Lower leg skin (tissue), 3 donors: Measurements from ENCODE around the gene ABHD18.

Source experiments
- POLR2A ChIP-seq, 2 donors: fragments of 450-650 bp; IDR thresholded peaks; one replicate each; pipeline ENCODE4 v1.6.1; 2016 to 2017; ENCODE audit warnings: antibody characterized with exemption in 2 of 2, mild to moderate bottlenecking in 1 of 2, moderate library complexity in 1 of 2
- TF ChIP-seq, protein P1 (sequence below), 3 donors: fragments of 450-650 bp; IDR thresholded peaks; one replicate each; pipeline ENCODE4 v1.5.1; 2016; ENCODE audit warnings: antibody characterized with exemption in 3 of 3, mild to moderate bottlenecking in 3 of 3, moderate library complexity in 2 of 3

DNA sequence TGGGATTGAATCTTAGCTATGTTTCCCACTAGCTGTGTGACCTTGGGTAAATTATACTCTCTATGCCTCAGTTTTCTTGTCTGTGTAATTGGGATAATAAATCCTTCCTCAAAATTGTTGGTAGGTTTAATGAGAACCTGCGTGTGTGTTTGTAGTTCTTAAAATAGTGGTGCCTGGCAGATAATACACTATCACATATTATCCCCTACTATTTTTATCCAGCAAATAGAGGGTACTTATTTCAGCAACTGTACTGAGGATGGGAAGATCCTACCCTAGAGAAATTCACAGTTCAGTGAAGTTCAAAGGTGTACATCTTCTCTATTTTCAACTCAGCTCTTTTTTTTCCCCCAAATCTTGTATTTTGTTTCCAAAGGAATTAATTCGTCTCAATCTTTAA, 17.2 kb downstream of the ABHD18 start:
- TF ChIP-seq, protein P1, sequence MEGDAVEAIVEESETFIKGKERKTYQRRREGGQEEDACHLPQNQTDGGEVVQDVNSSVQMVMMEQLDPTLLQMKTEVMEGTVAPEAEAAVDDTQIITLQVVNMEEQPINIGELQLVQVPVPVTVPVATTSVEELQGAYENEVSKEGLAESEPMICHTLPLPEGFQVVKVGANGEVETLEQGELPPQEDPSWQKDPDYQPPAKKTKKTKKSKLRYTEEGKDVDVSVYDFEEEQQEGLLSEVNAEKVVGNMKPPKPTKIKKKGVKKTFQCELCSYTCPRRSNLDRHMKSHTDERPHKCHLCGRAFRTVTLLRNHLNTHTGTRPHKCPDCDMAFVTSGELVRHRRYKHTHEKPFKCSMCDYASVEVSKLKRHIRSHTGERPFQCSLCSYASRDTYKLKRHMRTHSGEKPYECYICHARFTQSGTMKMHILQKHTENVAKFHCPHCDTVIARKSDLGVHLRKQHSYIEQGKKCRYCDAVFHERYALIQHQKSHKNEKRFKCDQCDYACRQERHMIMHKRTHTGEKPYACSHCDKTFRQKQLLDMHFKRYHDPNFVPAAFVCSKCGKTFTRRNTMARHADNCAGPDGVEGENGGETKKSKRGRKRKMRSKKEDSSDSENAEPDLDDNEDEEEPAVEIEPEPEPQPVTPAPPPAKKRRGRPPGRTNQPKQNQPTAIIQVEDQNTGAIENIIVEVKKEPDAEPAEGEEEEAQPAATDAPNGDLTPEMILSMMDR (IDR thresholded peaks at IDR 0.05): no peak
- TF ChIP-seq POLR2A (IDR thresholded peaks at IDR 0.05): no peak
